ENCODE measurements around the gene ARHGAP45. TPM values are rescaled to one million over a fixed set of nuclear protein-coding genes. Genes with fewer than 3 reads are reported as not detected.
A peak's percentile ranks its signal among the peaks of the same experiment; 100 is the strongest.

ARHGAP45 gene
- total RNA-seq, 1 donor from 2014 or later: 0.67 TPM

GRCh38 chr19:1039646-1040475, 27.1 kb upstream of the ARHGAP45 start, which contains the start of gene ABCA7:
Gene ABCA7, plus strand, starts transcription at chr19:1040107. Its CDS starts 1,255 bp downstream, at chr19:1041362.
- Mint-ChIP-seq H3K9me3 (ENCODE audit: unreplicated experiment) (no peaks in the 10 kb centered on the region), H3K27ac (ENCODE audit: unreplicated experiment) (peak within 1 kb of the TSS; percentile 89), H3K4me1 (ENCODE audit: unreplicated experiment) (peaks cover 49% of the 10 kb centered on the region), H3K36me3 (ENCODE audit: unreplicated experiment) (peaks cover 15% of the 10 kb centered on the region), H3K27me3 (ENCODE audit: unreplicated experiment) (no peaks in the 10 kb centered on the region), H3K4me3 (ENCODE audit: unreplicated experiment) (peak within 1 kb of the TSS; percentile 88)
- DNase-seq (ENCODE audit: extremely low spot score, unreplicated experiment): peak; percentile 98
- no peak for TF ChIP-seq CTCF (IDR thresholded peaks at IDR 0.05)

- Mint-ChIP-seq H3K9me3 (ENCODE audit: unreplicated experiment) (no peaks in the 10 kb centered on the region), H3K4me1 (ENCODE audit: unreplicated experiment) (peaks cover 47% of the 10 kb centered on the region), H3K4me3 (ENCODE audit: unreplicated experiment) (peak overlapping the region; percentile 88), H3K36me3 (ENCODE audit: unreplicated experiment) (peaks cover 12% of the 10 kb centered on the region), H3K27me3 (ENCODE audit: unreplicated experiment) (no peaks in the 10 kb centered on the region), H3K27ac (ENCODE audit: unreplicated experiment) (peak overlapping the region; percentile 63)
- DNase-seq (ENCODE audit: extremely low spot score, unreplicated experiment): no peak
- no peak for TF ChIP-seq CTCF (IDR thresholded peaks at IDR 0.05)
Measured at GRCh38 chr19:1040476-1041271, 26.3 kb upstream of the ARHGAP45 start.

GRCh38 chr19:1041272-1041834, 25.6 kb upstream of the ARHGAP45 start:
- H3K36me3 Mint-ChIP-seq (ENCODE audit: unreplicated experiment): peaks cover 8% of the 10 kb centered on the region
- H3K4me1 Mint-ChIP-seq (ENCODE audit: unreplicated experiment): peaks cover 45% of the 10 kb centered on the region
- no peaks in the 10 kb centered on the region for H3K9me3 Mint-ChIP-seq (ENCODE audit: unreplicated experiment)
- no peak for DNase-seq (ENCODE audit: extremely low spot score, unreplicated experiment)
- TF ChIP-seq CTCF (IDR thresholded peaks at IDR 0.05): no peak
- no peak overlapping the region for H3K27ac Mint-ChIP-seq (ENCODE audit: unreplicated experiment)
- no peaks in the 10 kb centered on the region for H3K27me3 Mint-ChIP-seq (ENCODE audit: unreplicated experiment)
- H3K4me3 Mint-ChIP-seq (ENCODE audit: unreplicated experiment): peak overlapping the region; percentile 88

- H3K27ac Mint-ChIP-seq (ENCODE audit: unreplicated experiment): no peak overlapping the region
- H3K4me3 Mint-ChIP-seq (ENCODE audit: unreplicated experiment): no peak overlapping the region
- no peaks in the 10 kb centered on the region for H3K9me3 Mint-ChIP-seq (ENCODE audit: unreplicated experiment)
- peaks cover 6% of the 10 kb centered on the region for H3K36me3 Mint-ChIP-seq (ENCODE audit: unreplicated experiment)
- peaks cover 43% of the 10 kb centered on the region for H3K4me1 Mint-ChIP-seq (ENCODE audit: unreplicated experiment)
- no peak for TF ChIP-seq CTCF (IDR thresholded peaks at IDR 0.05)
- no peaks in the 10 kb centered on the region for H3K27me3 Mint-ChIP-seq (ENCODE audit: unreplicated experiment)
- no peak for DNase-seq (ENCODE audit: extremely low spot score, unreplicated experiment)
Measured at GRCh38 chr19:1041835-1042685, 24.9 kb upstream of the ARHGAP45 start.

Measured in osteocyte (in vitro differentiated cells).